Cerebellar nuclear complex (tissue), 1 donor: ENCODE data around the gene RAB18.
"Not testable (repeated sequence)": the region's sequence is repeated elsewhere in the genome, so short reads cannot be mapped to it uniquely, and the experiment has no call there.

Experiments used
- DNase-seq, 2 experiments: peaks; one replicate each; lab custom pipeline; 2025; lab: John Stamatoyannopoulos, UW

RAB18 gene

GRCh38 chr10:27547047-27547446, 42.9 kb downstream of the RAB18 start:
- DNase-seq = no peak

- DNase-seq = no peak
These were observed 43.4 kb downstream of the RAB18 start for GRCh38 chr10:27547482-27547881.

- no peak for DNase-seq
These were observed 46.7 kb downstream of the RAB18 start for GRCh38 chr10:27550823-27551222.

- no peak for DNase-seq
These were observed 54.5 kb downstream of the RAB18 start for GRCh38 chr10:27558612-27559020.

- no peak for DNase-seq
These were observed 57.2 kb downstream of the RAB18 start for GRCh38 chr10:27561334-27561733.

GRCh38 chr10:27564398-27564797, 60.3 kb downstream of the RAB18 start:
- no peak for DNase-seq

- no peak for DNase-seq
These were observed 60.8 kb downstream of the RAB18 start for GRCh38 chr10:27564880-27565279.

GRCh38 chr10:27568196-27569175, 64.4 kb downstream of the RAB18 start:
- no peak for DNase-seq

- DNase-seq = no peak
These were observed 65.8 kb downstream of the RAB18 start for GRCh38 chr10:27569946-27570345.

- not testable (repeated sequence) for DNase-seq
These were observed 72.9 kb downstream of the RAB18 start for GRCh38 chr10:27577038-27577437.

GRCh38 chr10:27578316-27578715, 74.2 kb downstream of the RAB18 start:
- DNase-seq = no peak

GRCh38 chr10:27581225-27581624, 77.1 kb downstream of the RAB18 start:
- no peak for DNase-seq

GRCh38 chr10:27584302-27584701, 80.2 kb downstream of the RAB18 start:
- no peak for DNase-seq
